ENCODE data around the gene YRDC. TPM values are rescaled to one million over a fixed set of nuclear protein-coding genes. Genes with fewer than 3 reads are reported as not detected.
A peak's percentile ranks its signal among the peaks of the same experiment; 100 is the strongest.

Gene YRDC
- total and polyA plus RNA-seq, 2 of the 13 experiments (the other 11 are each of a cell fraction or from before 2014, with no cell fraction given) = 27.5 to 29.2 TPM

GRCh38 chr1:37793773-37794371 is 14.1 kb downstream of the YRDC start, which contains the start of gene MANEAL (continued):
- TF ChIP-seq NCOR1 (IDR thresholded peaks at IDR 0.05; ENCODE audit: borderline replicate concordance, low read length) (no peak), ZNF17 (CRISPR knock-in tag; IDR thresholded peaks at IDR 0.05) (no peak), ZBTB21 (CRISPR knock-in tag; IDR thresholded peaks at IDR 0.05) (no peak), ZNF136 (CRISPR knock-in tag; IDR thresholded peaks at IDR 0.05; ENCODE audit: low read depth) (no peak), ZNF788 (CRISPR knock-in tag; IDR thresholded peaks at IDR 0.05; ENCODE audit: borderline replicate concordance) (no peak), SRSF9 (IDR thresholded peaks at IDR 0.05; ENCODE audit: borderline replicate concordance, insufficient read depth, low read depth, low read length, poor library complexity, severe bottlenecking) (no peak), NR2F2 (IDR thresholded peaks at IDR 0.05; ENCODE audit: borderline replicate concordance, low read depth) (no peak), NR3C1 (CRISPR knock-in tag; IDR thresholded peaks at IDR 0.05) (no peak), BORCS8-MEF2B (CRISPR knock-in tag; IDR thresholded peaks at IDR 0.05) (no peak; the same call in 1 of the 2 replicates), MAFF (IDR thresholded peaks at IDR 0.05; ENCODE audit: low read depth, low read length) (no peak), GATA4 (IDR thresholded peaks at IDR 0.05; ENCODE audit: borderline replicate concordance, low read depth) (no peak), MXD3 (CRISPR knock-in tag; IDR thresholded peaks at IDR 0.05) (no peak), STAT5B (CRISPR knock-in tag; IDR thresholded peaks at IDR 0.05) (no peak), U2AF1 (optimal IDR thresholded peaks at IDR 0.05; ENCODE audit: low read depth, low read length) (no peak), SIX4 (CRISPR knock-in tag; IDR thresholded peaks at IDR 0.05) (no peak), ZHX1 (CRISPR knock-in tag; IDR thresholded peaks at IDR 0.05; ENCODE audit: low read depth) (no peak), HNRNPL (IDR thresholded peaks at IDR 0.05; ENCODE audit: low read depth, low read length) (no peak), ZNF510 (CRISPR knock-in tag; IDR thresholded peaks at IDR 0.05; ENCODE audit: low read depth) (no peak), FOSL2 (CRISPR knock-in tag; IDR thresholded peaks at IDR 0.05) (no peak), ZNF546 (CRISPR knock-in tag; conservative IDR thresholded peaks at IDR 0.05) (no peak), CTCF (CRISPR knock-in tag; IDR thresholded peaks at IDR 0.05) (no peak), MXD4 (CRISPR knock-in tag; IDR thresholded peaks at IDR 0.05) (no peak), SAFB2 (CRISPR knock-in tag; IDR thresholded peaks at IDR 0.05; ENCODE audit: borderline replicate concordance, low read depth) (0 out of 2 replicates have a peak, but pooled peaks have one; percentile 32), ZNF496 (CRISPR knock-in tag; IDR thresholded peaks at IDR 0.05; ENCODE audit: insufficient replicate concordance) (no peak), NR2F6 (IDR thresholded peaks at IDR 0.05) (no peak), NR2F6 (CRISPR knock-in tag; IDR thresholded peaks at IDR 0.05) (no peak), MBNL3 (CRISPR knock-in tag; conservative IDR thresholded peaks at IDR 0.05) (no peak)
- TF ChIP-seq, protein P1, sequence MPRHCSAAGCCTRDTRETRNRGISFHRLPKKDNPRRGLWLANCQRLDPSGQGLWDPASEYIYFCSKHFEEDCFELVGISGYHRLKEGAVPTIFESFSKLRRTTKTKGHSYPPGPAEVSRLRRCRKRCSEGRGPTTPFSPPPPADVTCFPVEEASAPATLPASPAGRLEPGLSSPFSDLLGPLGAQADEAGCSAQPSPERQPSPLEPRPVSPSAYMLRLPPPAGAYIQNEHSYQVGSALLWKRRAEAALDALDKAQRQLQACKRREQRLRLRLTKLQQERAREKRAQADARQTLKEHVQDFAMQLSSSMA (CRISPR knock-in tag; IDR thresholded peaks at IDR 0.05) = no peak

Measured in HepG2 (cell line).